Upper lobe of left lung (tissue), 6 donors: ENCODE data around the gene FBXL2. TPM values are rescaled to one million over a fixed set of nuclear protein-coding genes. Genes with fewer than 3 reads are reported as not detected.

Experiments used
- ATAC-seq, 2 donors: fragments of 200-7000 bp; cut with Tn5 transposase; one replicate each; pipeline ENCODE4 v1.9.1; 2022; ENCODE audit warnings: mild to moderate bottlenecking in 2 of 2, moderate library complexity in 2 of 2; ENCODE audit not compliant: low FRiP score in 2 of 2
- DNase-seq, 2 donors: peaks; one replicate each; pipeline ENCODE4 v3.0.0-alpha.2; 2019 to 2020
- H3K27ac ChIP-seq, 4 donors: fragments of 200-600 bp; sonication (generic); one replicate each; pipeline ENCODE4 v1.5.1; 2016 to 2019
- H3K27me3 ChIP-seq, 4 donors: fragments of 200-600 bp; sonication (generic); one replicate each; pipeline ENCODE4 v1.5.1; 2017 to 2019
- H3K36me3 ChIP-seq, 4 donors: fragments of 200-600 bp; sonication (generic); one replicate each; pipeline ENCODE4 v1.5.1; 2016 to 2019
- H3K4me1 ChIP-seq, 4 donors: fragments of 200-600 bp; sonication (generic); one replicate each; pipeline ENCODE4 v1.5.1; 2018 to 2019
- H3K4me3 ChIP-seq, 4 donors: fragments of 200-600 bp; sonication (generic); one replicate each; pipeline ENCODE4 v1.5.1; 2017 to 2019; ENCODE audit warnings: mild to moderate bottlenecking in 2 of 4, moderate library complexity in 1 of 4
- H3K9me3 ChIP-seq, 4 donors: fragments of 200-600 bp; sonication (generic); one replicate each; pipeline ENCODE4 v1.5.1; 2018 to 2019
- CTCF ChIP-seq, 6 experiments: fragments of 450-650 bp in 4 of 6; fragments of 200-600 bp in 2 of 6; sonication (generic) in 2 of 6; IDR thresholded peaks; one replicate each; pipeline ENCODE4 v1.5.1; 2016 to 2019; ENCODE audit warnings: antibody characterized with exemption in 6 of 6
- EP300 ChIP-seq, 4 donors: sonication (generic); formaldehyde crosslinking; IDR thresholded peaks; one replicate each; pipeline ENCODE4 v1.5.1; 2017; ENCODE audit warnings: antibody characterized with exemption in 4 of 4, control low read depth in 2 of 4
- POLR2A ChIP-seq, 4 donors: fragments of 450-650 bp; IDR thresholded peaks; one replicate each; pipeline ENCODE4 v1.5.1; 2016 to 2017; ENCODE audit warnings: antibody characterized with exemption in 4 of 4, mild to moderate bottlenecking in 2 of 4
- POLR2AphosphoS5 ChIP-seq, 2 donors: sonication (generic); formaldehyde crosslinking; IDR thresholded peaks; one replicate each; pipeline ENCODE4 v1.5.1; 2017; ENCODE audit warnings: antibody characterized with exemption in 2 of 2
- WGBS, 2 donors: methylation state at CpG; one replicate each; pipeline ENCODE4 v1.1.5; 2017 to 2018; 5-methylcytosine and 5-hydroxymethylcytosine counted together
- total RNA-seq, 6 donors: library from RNA; depleted of rRNA in 4 of 6; stranded (reverse); fragments of >200 nt in 4 of 6; gene quantifications; one replicate each; pipeline versions ENCODE4 v1.1.0 to v1.2.1, GENCODE V29; 2016 to 2021
- donor health status: DM: no; HTN: no; CAD: no; lungs with moderate emphysema.
- donor health status: DM: no; HTN: yes; CAD: no; lungs with severe emphysema.

FBXL2 gene
- total RNA-seq, 6 donors from 2014 or later = 5.6 to 23.0 (median 9.7) TPM

GRCh38 chr3:33420966-33421365, 143.7 kb downstream of the FBXL2 start:
- Histone ChIP-seq H3K4me1 (peaks cover 0 to 3% (median 2%) of the 10 kb centered on the region in 4 donors), H3K4me3 (no peak overlapping the region), H3K36me3 (peaks cover 0 to 71% (median 14%) of the 10 kb centered on the region in 4 donors), H3K27me3 (no peaks in the 10 kb centered on the region), H3K27ac (no peak overlapping the region), H3K9me3 (no peaks in the 10 kb centered on the region)
- no peak for ATAC-seq
- DNase-seq = no peak
- no peak for TF ChIP-seq CTCF (IDR thresholded peaks at IDR 0.05)
- no peak for TF ChIP-seq EP300 (IDR thresholded peaks at IDR 0.05)
- 92 to 100% methylated on average over 2 of the region's 2 CpGs for WGBS, 2 donors

- TF ChIP-seq CTCF (IDR thresholded peaks at IDR 0.05) (no peak), POLR2AphosphoS5 (IDR thresholded peaks at IDR 0.05) (no peak), POLR2A (IDR thresholded peaks at IDR 0.05) (no peak), EP300 (IDR thresholded peaks at IDR 0.05) (no peak)
- Histone ChIP-seq H3K4me1 (peaks cover 15 to 21% (median 16%) of the 10 kb centered on the region in 4 donors), H3K4me3 (no peak overlapping the region), H3K9me3 (no peaks in the 10 kb centered on the region), H3K27ac (no peak overlapping the region), H3K36me3 (peaks cover 0 to 46% (median 13%) of the 10 kb centered on the region in 4 donors), H3K27me3 (no peaks in the 10 kb centered on the region)
- ATAC-seq (no peak), DNase-seq (no peak)
- 91 to 92% methylated on average over 10 of the region's 10 CpGs for WGBS, 2 donors
Measured at GRCh38 chr3:33424606-33425452, 147.6 kb downstream of the FBXL2 start.

- WGBS, 2 donors = 79 to 82% methylated on average over 2 of the region's 2 CpGs
- no peaks in the 10 kb centered on the region for H3K27me3 ChIP-seq
- peaks cover 0 to 41% (median 12%) of the 10 kb centered on the region in 4 donors for H3K36me3 ChIP-seq
- H3K4me3 ChIP-seq = no peak overlapping the region
- peaks cover 15 to 27% (median 19%) of the 10 kb centered on the region in 4 donors for H3K4me1 ChIP-seq
- no peak overlapping the region for H3K27ac ChIP-seq
- TF ChIP-seq POLR2A (IDR thresholded peaks at IDR 0.05) (no peak), EP300 (IDR thresholded peaks at IDR 0.05) (no peak), POLR2AphosphoS5 (IDR thresholded peaks at IDR 0.05) (no peak), CTCF (IDR thresholded peaks at IDR 0.05) (no peak)
- H3K9me3 ChIP-seq = no peaks in the 10 kb centered on the region
- DNase-seq (no peak), ATAC-seq (no peak)
Measured at GRCh38 chr3:33425453-33425852, 148.2 kb downstream of the FBXL2 start.

- H3K27ac ChIP-seq = no peak overlapping the region
- no peak overlapping the region for H3K4me3 ChIP-seq
- ATAC-seq = no peak
- H3K4me1 ChIP-seq = peaks cover 16 to 32% (median 25%) of the 10 kb centered on the region in 4 donors
- H3K27me3 ChIP-seq = no peaks in the 10 kb centered on the region
- DNase-seq = no peak
- H3K36me3 ChIP-seq = peaks cover 0 to 35% (median 9%) of the 10 kb centered on the region in 4 donors
- WGBS, 2 donors = 67% methylated on average over 1 of the region's 1 CpG
- H3K9me3 ChIP-seq = no peaks in the 10 kb centered on the region
- TF ChIP-seq CTCF (IDR thresholded peaks at IDR 0.05) (no peak), POLR2A (IDR thresholded peaks at IDR 0.05) (no peak), POLR2AphosphoS5 (IDR thresholded peaks at IDR 0.05) (no peak), EP300 (IDR thresholded peaks at IDR 0.05) (no peak)
Measured at GRCh38 chr3:33426068-33426467, 148.8 kb downstream of the FBXL2 start.
